NT2/D1 (cell line): ENCODE measurements around the gene NAA10.

Experiments used
- SUZ12 ChIP-seq: IDR thresholded peaks from 2 replicates; pipeline ENCODE4 v1.6.1; 2011; ENCODE audit not compliant: insufficient read length, insufficient read depth; ENCODE audit errors: extremely low read depth
- YY1 ChIP-seq: IDR thresholded peaks from 2 replicates; pipeline ENCODE4 v1.6.1; 2011; ENCODE audit not compliant: insufficient read length, insufficient read depth

- TF ChIP-seq YY1, result no peak
- no peak for TF ChIP-seq SUZ12
Measured at GRCh38 chrX:153882086-153882498, 52.7 kb downstream of the NAA10 start.
